IMR-90 (cell line): ENCODE results near the gene RAB11A. TPM values are rescaled to one million over a fixed set of nuclear protein-coding genes. Genes with fewer than 3 reads are reported as not detected.

Source experiments
- ATAC-seq: fragments of 200-7000 bp; cut with Tn5 transposase; 2 replicates; pipeline ENCODE4 v1.9.1; 2020; ENCODE audit warnings: low read depth, mild to moderate bottlenecking, moderate library complexity
- BruUV-seq: library from RNA; stranded (reverse); fragments of 400-500 nt; replicated peaks from 2 replicates; lab custom pipeline; 2021; lab: Mats Ljungman, UMichigan
- CTCF ChIA-PET: fragments of 300-600 bp; formaldehyde crosslinking; extraction: SDS; loops from one replicate; lab custom pipeline; 2021; ENCODE audit warnings: antibody characterized with exemption; lab: Yijun Ruan, JAX
- POLR2A ChIA-PET: fragments of 300-600 bp; sonication (Branson Sonifier 250); formaldehyde crosslinking; loops from one replicate; lab custom pipeline; 2022; ENCODE audit warnings: antibody characterized with exemption; ENCODE audit not compliant: unreplicated experiment; lab: Charles Lee
- DNase-seq: peaks from one replicate; pipeline ENCODE4 v3.0.0; 2013
- H2AFZ ChIP-seq: replicated peaks from 2 replicates; pipeline ENCODE3; 2013; ENCODE audit warnings: low read length, mild to moderate bottlenecking; ENCODE audit not compliant: poor library complexity
- H2AK5ac ChIP-seq: 2 replicates; pipeline ENCODE4 v1.6.1; 2013; ENCODE audit warnings: low read depth, low read length, inconsistent platforms
- H2AK9ac ChIP-seq: replicated peaks from 2 replicates; pipeline ENCODE3; 2013; ENCODE audit warnings: mild to moderate bottlenecking, low read depth, low read length, moderate library complexity; ENCODE audit not compliant: poor library complexity
- H2BK120ac ChIP-seq: 2 replicates; pipeline ENCODE4 v1.6.1; 2013; ENCODE audit warnings: low read depth, low read length, inconsistent platforms
- H2BK15ac ChIP-seq: 3 replicates; pipeline ENCODE4 v1.6.1; 2013; ENCODE audit warnings: low read depth, low read length, inconsistent platforms
- H2BK20ac ChIP-seq: 2 replicates; pipeline ENCODE4 v1.6.1; 2013; ENCODE audit warnings: low read depth, mild to moderate bottlenecking, inconsistent platforms, low read length, moderate library complexity
- H2BK5ac ChIP-seq: 2 replicates; pipeline ENCODE4 v1.6.1; 2013; ENCODE audit warnings: mild to moderate bottlenecking, low read depth, low read length, inconsistent platforms; ENCODE audit not compliant: poor library complexity, severe bottlenecking
- H3K14ac ChIP-seq: replicated peaks from 2 replicates; pipeline ENCODE4 v1.6.1; 2013; ENCODE audit warnings: low read depth, low read length, inconsistent platforms
- H3K18ac ChIP-seq: 2 replicates; pipeline ENCODE4 v1.6.1; 2013; ENCODE audit warnings: low read depth, low read length, control low read depth
- H3K23ac ChIP-seq: 2 replicates; pipeline ENCODE4 v1.6.1; 2013; ENCODE audit warnings: low read depth, low read length, inconsistent platforms
- H3K27ac ChIP-seq: 2 replicates; pipeline ENCODE4 v1.5.1; 2013; ENCODE audit warnings: mild to moderate bottlenecking, control low read depth, low read length; ENCODE audit not compliant: insufficient read depth
- H3K27me3 ChIP-seq: 2 replicates; pipeline ENCODE4 v1.6.1; 2013; ENCODE audit warnings: low read length; ENCODE audit not compliant: control insufficient read depth, insufficient read depth
- H3K36me3 ChIP-seq: 2 replicates; pipeline ENCODE4 v1.6.1; 2013; ENCODE audit warnings: low read length, mixed read lengths; ENCODE audit not compliant: control insufficient read depth, insufficient read depth
- H3K4ac ChIP-seq: 2 replicates; pipeline ENCODE4 v1.6.1; 2013; ENCODE audit warnings: low read depth, low read length, inconsistent platforms
- H3K4me1 ChIP-seq: 2 replicates; pipeline ENCODE4 v1.6.1; 2013; ENCODE audit warnings: low read length, mixed read lengths; ENCODE audit not compliant: control insufficient read depth, insufficient read depth
- H3K4me2 ChIP-seq: 2 replicates; pipeline ENCODE4 v1.6.1; 2013; ENCODE audit warnings: low read depth, mild to moderate bottlenecking, control low read depth, low read length, moderate library complexity
- H3K4me3 ChIP-seq: 2 replicates; pipeline ENCODE4 v1.5.1; 2013; ENCODE audit warnings: low read depth, mild to moderate bottlenecking, control low read depth, low read length, moderate library complexity; ENCODE audit not compliant: insufficient read depth
- H3K56ac ChIP-seq: 2 replicates; pipeline ENCODE4 v1.6.1; 2013; ENCODE audit warnings: low read length, inconsistent platforms; ENCODE audit not compliant: insufficient read depth; ENCODE audit errors: extremely low read depth
- H3K79me1 ChIP-seq, 2 experiments: 2 replicates each; pipeline ENCODE4 v1.6.1; 2013; ENCODE audit warnings: low read length in 2 of 2, inconsistent platforms in 1 of 2, low read depth in 1 of 2
- H3K9ac ChIP-seq: 2 replicates; pipeline ENCODE4 v1.6.1; 2013; ENCODE audit warnings: low read depth, low read length, control low read depth
- H3K9me1 ChIP-seq: 2 replicates; pipeline ENCODE4 v1.6.1; 2013; ENCODE audit warnings: low read length, inconsistent platforms; ENCODE audit not compliant: insufficient read depth
- H3K9me3 ChIP-seq: 2 replicates; pipeline ENCODE4 v1.6.1; 2013; ENCODE audit warnings: low read length; ENCODE audit not compliant: control insufficient read depth, insufficient read depth
- H4K20me1 ChIP-seq: 2 replicates; pipeline ENCODE4 v1.6.1; 2013; ENCODE audit warnings: low read length, inconsistent platforms; ENCODE audit not compliant: insufficient read depth
- H4K5ac ChIP-seq: 2 replicates; pipeline ENCODE4 v1.6.1; 2013; ENCODE audit warnings: mild to moderate bottlenecking, low read depth, low read length, control low read depth
- H4K8ac ChIP-seq, 2 experiments: 2 replicates each; pipeline ENCODE4 v1.6.1; 2013; ENCODE audit warnings: low read depth in 2 of 2, low read length in 2 of 2, control low read depth in 1 of 2, inconsistent platforms in 1 of 2
- H4K91ac ChIP-seq: 2 replicates; pipeline ENCODE4 v1.6.1; 2013; ENCODE audit warnings: low read depth, low read length, inconsistent platforms; ENCODE audit not compliant: insufficient read depth
- MAFK ChIP-seq: IDR thresholded peaks from 2 replicates; pipeline ENCODE4 v1.6.1; 2012; ENCODE audit warnings: low read depth, low read length, improper control_type of control experiment
- POLR2A ChIP-seq: IDR thresholded peaks from 2 replicates; pipeline ENCODE4 v1.6.1; 2012; ENCODE audit warnings: mild to moderate bottlenecking, low read depth, low read length
- WGBS, 2 experiments: methylation state at CpG; one replicate each; pipeline versions ENCODE4 v1.1.5 to v1.1.7; 2013; ENCODE audit warnings: missing lambda C conversion rate in 2 of 2; ENCODE audit not compliant: insufficient read length in 1 of 2; ENCODE audit errors: extremely low coverage in 2 of 2; 5-methylcytosine and 5-hydroxymethylcytosine counted together
- dilution Hi-C: fragments of 300-500 bp; cut with HindIII; formaldehyde crosslinking; loops from one replicate; pipeline ENCODE4 v1.14.3; 2018; ENCODE audit warnings: low sequenced_read_pairs; ENCODE audit not compliant: unreplicated experiment
- in situ Hi-C: fragments of 300-500 bp; cut with MboI; formaldehyde crosslinking; loops from 3 replicates; pipeline ENCODE4 v1.14.3; 2019; ENCODE audit warnings: low sequenced_read_pairs, inconsistent platforms, mixed read lengths
- intact Hi-C: fragments of 100-400 bp; cut with micrococcal nuclease; formaldehyde crosslinking; loops from 2 replicates; pipeline ENCODE4 v1.10.0; 2022
- polyA plus RNA-seq, 3 experiments: library from polyadenylated mRNA; depleted of rRNA; stranded (reverse); fragments of >200 nt; gene quantifications; 2 replicates each; pipeline ENCODE4 v1.2.3, GENCODE V29; 2012; ENCODE audit warnings: low replicate concordance in 1 of 3
- total RNA-seq: library from RNA; depleted of rRNA; stranded (reverse); fragments of >200 nt; gene quantifications from 2 replicates; pipeline ENCODE4 v1.2.3, GENCODE V29; 2012

Gene RAB11A
- total and polyA plus RNA-seq, 2 of the 4 experiments (the other 2 are of a cell fraction), result 341 to 462 TPM

- ATAC-seq (no peak), DNase-seq (no peak)
- Histone ChIP-seq H3K14ac (no peak overlapping the region), H3K18ac (no peak overlapping the region), H4K91ac (no peak overlapping the region), H3K4me1 (peaks cover 5% of the 10 kb centered on the region; the same call in 1 of the 2 replicates), H2BK5ac (no peak overlapping the region), H2BK120ac (no peak overlapping the region), H2AK9ac (no peak overlapping the region), H2AK5ac (no peak overlapping the region), H3K4ac (no peak overlapping the region), H3K4me2 (no peak overlapping the region), H3K27me3 (no peaks in the 10 kb centered on the region), H3K36me3 (no peaks in the 10 kb centered on the region), H2BK20ac (no peak overlapping the region), H3K79me1 (no peaks in the 10 kb centered on the region), H4K20me1 (peaks cover 9% of the 10 kb centered on the region; the same call in 1 of the 2 replicates), H4K8ac (no peak overlapping the region), H3K9me1 (peaks cover 3% of the 10 kb centered on the region; the same call in 1 of the 2 replicates), H3K9ac (no peak overlapping the region), H3K23ac (no peak overlapping the region), H3K9me3 (no peaks in the 10 kb centered on the region), H3K56ac (no peak overlapping the region), H2AFZ (no peak overlapping the region), H2BK15ac (no peak overlapping the region), H3K4me3 (no peak overlapping the region), H4K5ac (no peak overlapping the region), H3K27ac (no peak overlapping the region)
- no TSS peak for BruUV-seq
- ChIA-PET POLR2A (no interaction called here), CTCF (no interaction called here)
- intact Hi-C loops, result no loop called here
- TF ChIP-seq POLR2A (no peak), MAFK (peak; percentile 68)
- in situ Hi-C loops, result loop anchor here (25.0 kb wide), 1 partner anchor 568 kb away; the partner anchor contains the start of gene SNAPC5
- dilution Hi-C loops, result no loop called here
- 67% methylated on average over 3 of the region's 9 CpGs; no CpG with 5 or more reads in 1 of the 2 experiments for WGBS, 2 experiments
These were observed 50.1 kb downstream of the RAB11A start for GRCh38 chr15:65919353-65919752.
